GM23248 (cell line): ENCODE measurements around the gene SERTAD1.

Source experiments
- EZH2 ChIP-seq: fragments of 200-600 bp; sonication (generic); IDR thresholded peaks from 2 replicates; pipeline ENCODE4 v1.6.1; 2018; ENCODE audit warnings: antibody characterized with exemption, mild to moderate bottlenecking; ENCODE audit not compliant: insufficient read depth, poor library complexity, severe bottlenecking
- EZH2phosphoT487 ChIP-seq: fragments of 200-600 bp; sonication (generic); IDR thresholded peaks from 2 replicates; pipeline ENCODE4 v1.6.1; 2018; ENCODE audit warnings: antibody characterized with exemption, moderate library complexity, mild to moderate bottlenecking, low read depth; ENCODE audit not compliant: insufficient read depth

DNA sequence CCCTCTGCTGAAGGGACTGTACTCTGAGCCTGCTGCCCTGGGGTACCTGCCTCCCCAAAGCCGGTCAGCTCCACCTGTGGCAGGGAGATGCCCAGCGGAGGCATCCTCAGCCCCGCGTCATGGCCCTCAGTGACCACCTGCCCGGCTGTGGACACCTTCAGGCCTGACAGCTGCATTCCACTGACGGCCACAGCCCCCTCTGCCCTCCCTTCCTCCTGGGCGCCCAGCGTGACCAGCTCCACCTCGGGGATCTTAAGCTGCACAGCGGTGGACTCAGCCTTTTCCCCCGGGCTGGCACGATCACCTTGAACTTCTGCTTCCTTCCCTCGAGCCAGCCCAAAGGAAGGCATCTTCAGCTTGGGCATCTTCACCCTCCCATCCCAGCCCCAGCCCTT is 31.0 kb downstream of the SERTAD1 start:
- TF ChIP-seq EZH2phosphoT487 (no peak), EZH2 (no peak)
